ENCODE results near the gene RNU1-4.
"Not testable (repeated sequence)": the region's sequence is repeated elsewhere in the genome, so short reads cannot be mapped to it uniquely, and the experiment has no call there.

- TF ChIP-seq, protein P1, sequence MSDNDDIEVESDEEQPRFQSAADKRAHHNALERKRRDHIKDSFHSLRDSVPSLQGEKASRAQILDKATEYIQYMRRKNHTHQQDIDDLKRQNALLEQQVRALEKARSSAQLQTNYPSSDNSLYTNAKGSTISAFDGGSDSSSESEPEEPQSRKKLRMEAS (IDR thresholded peaks at IDR 0.05; ENCODE audit: insufficient read depth, insufficient read length), result not testable (repeated sequence)
- TF ChIP-seq POLR2AphosphoS5 (IDR thresholded peaks at IDR 0.05; ENCODE audit: insufficient read depth, low read depth, low read length), result not testable (repeated sequence)
- TF ChIP-seq, protein P2, sequence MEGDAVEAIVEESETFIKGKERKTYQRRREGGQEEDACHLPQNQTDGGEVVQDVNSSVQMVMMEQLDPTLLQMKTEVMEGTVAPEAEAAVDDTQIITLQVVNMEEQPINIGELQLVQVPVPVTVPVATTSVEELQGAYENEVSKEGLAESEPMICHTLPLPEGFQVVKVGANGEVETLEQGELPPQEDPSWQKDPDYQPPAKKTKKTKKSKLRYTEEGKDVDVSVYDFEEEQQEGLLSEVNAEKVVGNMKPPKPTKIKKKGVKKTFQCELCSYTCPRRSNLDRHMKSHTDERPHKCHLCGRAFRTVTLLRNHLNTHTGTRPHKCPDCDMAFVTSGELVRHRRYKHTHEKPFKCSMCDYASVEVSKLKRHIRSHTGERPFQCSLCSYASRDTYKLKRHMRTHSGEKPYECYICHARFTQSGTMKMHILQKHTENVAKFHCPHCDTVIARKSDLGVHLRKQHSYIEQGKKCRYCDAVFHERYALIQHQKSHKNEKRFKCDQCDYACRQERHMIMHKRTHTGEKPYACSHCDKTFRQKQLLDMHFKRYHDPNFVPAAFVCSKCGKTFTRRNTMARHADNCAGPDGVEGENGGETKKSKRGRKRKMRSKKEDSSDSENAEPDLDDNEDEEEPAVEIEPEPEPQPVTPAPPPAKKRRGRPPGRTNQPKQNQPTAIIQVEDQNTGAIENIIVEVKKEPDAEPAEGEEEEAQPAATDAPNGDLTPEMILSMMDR (IDR thresholded peaks at IDR 0.05; ENCODE audit: extremely low read depth in 1 of 2, insufficient read depth in 1 of 2, low read depth in 1 of 2, low read length in 2 of 2), result not testable (repeated sequence)
Measured at GRCh38 chr1:16700138-16700895, 40.0 kb upstream of the RNU1-4 start.
